GM18951 (cell line): ENCODE data around the gene NR3C2.
"Not testable (repeated sequence)": the region's sequence is repeated elsewhere in the genome, so short reads cannot be mapped to it uniquely, and the experiment has no call there.

Source experiments
- POLR2A ChIP-seq: IDR thresholded peaks from 4 replicates; pipeline ENCODE4 v1.6.1; 2011; ENCODE audit warnings: mild to moderate bottlenecking; ENCODE audit not compliant: insufficient read length, insufficient read depth; ENCODE audit errors: extremely low read depth
- in situ Hi-C: fragments of 300-500 bp; cut with MboI; formaldehyde crosslinking; loops from one replicate; pipeline ENCODE4 v1.12.0; 2022; ENCODE audit warnings: low sequenced_read_pairs, mixed read lengths, inconsistent platforms; ENCODE audit not compliant: unreplicated experiment

Gene NR3C2

DNA sequence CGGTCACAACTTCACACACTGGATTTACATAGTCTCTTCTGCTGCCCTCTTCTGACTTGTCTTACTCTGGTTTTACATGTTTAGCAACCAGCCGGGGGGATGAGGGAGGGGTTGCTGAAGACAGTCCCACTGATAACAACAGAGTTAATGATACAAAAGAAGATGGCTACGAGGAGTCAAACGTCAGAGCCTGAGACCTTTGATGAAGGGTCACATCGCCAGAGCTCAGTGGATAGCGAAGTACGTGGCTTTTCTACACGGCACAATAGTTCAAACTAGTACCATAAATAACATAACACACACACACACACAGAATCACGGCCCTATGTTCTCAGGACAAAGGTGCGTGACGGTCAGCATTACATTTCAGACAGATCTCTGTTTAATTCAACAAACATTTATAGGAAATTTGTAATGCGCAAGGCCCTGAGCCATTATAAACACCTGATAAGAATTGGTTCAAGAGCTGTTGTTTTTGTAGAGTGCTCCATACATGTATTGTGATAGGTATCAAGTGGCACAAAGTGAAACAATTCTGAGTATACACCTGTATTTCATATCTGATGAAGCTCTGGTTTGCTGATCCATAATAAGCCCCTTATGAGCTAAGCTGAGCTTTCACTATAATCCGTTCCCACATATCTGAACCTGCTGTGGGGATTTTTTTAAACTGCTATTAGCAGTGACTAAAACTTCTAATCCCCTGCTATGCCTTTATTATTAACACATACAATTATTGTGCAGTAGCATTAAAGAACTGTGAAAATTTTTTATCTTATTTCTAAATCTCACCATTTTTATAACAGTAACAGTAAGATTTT lies 100.0 kb downstream of the NR3C2 start:
- in situ Hi-C loops, result no loop called here

DNA sequence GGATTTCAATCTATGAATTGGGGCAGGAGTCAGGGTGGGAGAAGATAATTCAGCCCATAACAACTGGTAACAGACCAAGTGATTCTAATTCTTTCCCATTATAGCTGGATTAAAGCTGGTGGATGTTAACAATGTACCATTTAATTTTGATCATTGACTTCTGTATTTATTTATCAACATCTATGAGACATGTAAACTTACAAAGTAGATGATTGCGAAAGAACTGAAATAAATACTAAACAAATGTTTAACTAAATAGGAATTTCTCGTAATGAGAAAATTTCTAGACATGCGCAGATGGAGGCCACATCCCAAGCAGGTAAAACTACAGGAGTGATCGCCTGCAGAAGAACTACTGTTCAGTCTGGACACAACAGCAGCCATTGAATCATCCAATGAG lies 107.1 kb downstream of the NR3C2 start:
- in situ Hi-C loops, result no loop called here
- TF ChIP-seq POLR2A, result no peak

More for the DNA sequence above, 100.0 kb downstream of the NR3C2 start:
- TF ChIP-seq POLR2A, result no peak

DNA sequence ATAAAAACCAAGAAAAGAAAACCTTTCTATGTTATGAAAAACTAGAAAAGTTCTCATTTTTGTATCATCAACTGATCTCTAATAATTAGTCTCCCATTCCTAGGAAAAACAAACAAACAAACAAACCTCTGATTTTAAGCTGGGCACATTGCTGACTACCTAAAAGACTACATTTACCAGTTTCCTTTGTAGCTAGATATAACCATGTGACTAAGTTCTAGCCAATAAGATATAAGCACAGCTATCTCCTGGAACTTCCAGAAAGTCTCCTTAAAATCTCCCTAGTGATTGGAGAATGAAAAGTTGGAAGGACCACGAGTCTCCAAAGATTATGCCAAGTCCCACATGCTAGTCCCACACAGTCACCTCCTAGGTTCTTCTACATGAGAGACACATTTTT lies 108.9 kb downstream of the NR3C2 start:
- TF ChIP-seq POLR2A, result no peak
- in situ Hi-C loops, result no loop called here

DNA sequence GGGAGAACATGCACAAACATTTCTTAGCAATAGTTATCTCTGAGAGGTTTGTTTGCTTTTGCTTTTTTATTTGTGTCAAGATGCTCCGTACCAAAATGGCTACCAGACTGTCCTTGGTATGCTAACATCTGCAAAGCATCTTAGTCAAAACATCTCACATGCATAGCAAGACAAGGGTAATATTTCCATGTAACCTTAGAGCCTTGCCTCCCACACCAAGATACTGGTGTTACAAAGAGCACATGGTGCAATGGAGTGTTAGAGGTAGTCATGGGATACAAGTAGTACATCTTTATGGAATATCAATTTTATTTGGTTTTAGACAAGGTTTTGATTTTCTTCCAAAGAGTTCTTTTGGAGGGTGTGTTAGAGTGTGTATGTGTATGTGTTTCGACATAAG lies 109.7 kb downstream of the NR3C2 start:
- TF ChIP-seq POLR2A, result no peak
- in situ Hi-C loops, result no loop called here

DNA sequence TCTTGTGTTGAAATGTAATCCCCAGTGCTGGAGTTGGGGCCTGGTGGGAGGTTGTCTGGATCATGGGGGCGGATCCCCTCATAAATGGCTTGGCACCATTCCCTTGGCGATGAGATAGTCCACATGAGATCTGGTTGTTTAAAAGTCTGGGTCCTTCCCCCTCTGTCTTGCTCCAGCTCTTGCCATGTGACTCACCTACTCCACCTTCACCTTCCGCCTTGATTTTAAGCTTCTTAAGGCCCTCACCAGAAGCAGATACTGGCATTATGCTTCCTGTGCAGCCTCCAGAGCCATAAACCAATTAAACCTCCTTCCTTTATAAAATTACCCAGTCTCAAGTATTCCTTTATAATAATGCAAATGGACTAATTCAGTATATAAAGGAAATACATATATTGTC lies 111.5 kb downstream of the NR3C2 start:
- no peak for TF ChIP-seq POLR2A
- in situ Hi-C loops, result no loop called here

DNA sequence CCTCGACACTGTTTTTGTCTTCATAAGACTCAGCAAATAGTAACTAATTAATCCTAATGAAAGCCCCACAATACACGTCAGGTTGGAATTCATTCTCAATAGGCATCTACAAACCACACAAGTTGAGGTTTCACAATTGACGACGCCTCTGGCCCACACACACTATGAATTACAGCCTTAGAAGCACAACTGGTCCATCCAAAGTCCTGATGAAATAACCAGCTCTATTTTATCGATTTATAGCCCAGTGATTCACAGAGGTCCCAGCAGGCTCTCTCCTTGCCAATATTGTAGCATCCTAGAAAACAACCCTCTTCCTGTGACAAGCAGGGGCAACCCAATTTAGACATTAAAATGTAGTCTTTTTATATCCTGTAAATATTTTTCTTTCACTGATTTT lies 112.1 kb downstream of the NR3C2 start:
- no peak for TF ChIP-seq POLR2A
- in situ Hi-C loops, result no loop called here

DNA sequence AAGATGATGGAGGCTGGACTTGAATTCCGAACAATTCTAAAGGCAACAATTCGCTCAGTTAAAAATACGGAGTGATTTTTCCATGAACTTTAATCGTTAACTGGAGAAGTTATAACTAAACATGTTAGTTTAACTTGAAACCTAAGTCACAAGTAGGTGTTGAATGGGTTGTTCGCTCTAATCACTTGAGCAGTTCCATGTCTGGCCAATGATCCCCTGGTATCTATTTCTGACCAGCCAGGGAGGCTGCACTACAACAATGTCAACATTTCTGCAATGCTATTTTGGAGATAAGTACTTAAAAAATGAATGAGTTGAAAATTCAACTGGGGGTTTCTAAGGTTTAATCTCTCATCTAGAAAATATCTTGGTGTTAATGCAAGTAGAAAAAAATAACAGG lies 112.5 kb downstream of the NR3C2 start:
- in situ Hi-C loops, result no loop called here
- TF ChIP-seq POLR2A, result no peak

DNA sequence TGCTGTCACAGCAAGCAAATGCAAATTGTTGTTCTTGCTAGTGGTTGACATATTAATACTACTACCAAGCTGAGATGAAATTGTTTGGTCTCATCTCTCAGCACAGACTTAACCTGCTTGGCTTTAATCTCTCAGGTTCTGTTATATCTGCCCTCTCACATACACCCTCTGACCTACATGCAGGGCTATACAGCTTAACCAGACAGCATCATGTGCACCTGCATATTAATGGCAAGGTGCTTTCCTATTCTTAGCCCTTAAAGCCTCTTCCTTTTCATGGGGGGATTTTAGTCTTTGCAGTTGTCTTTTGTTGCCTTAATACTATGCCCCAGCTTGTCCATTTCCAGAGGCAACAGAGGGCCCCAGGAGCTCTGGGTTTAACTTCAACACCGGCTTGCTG lies 114.5 kb downstream of the NR3C2 start:
- in situ Hi-C loops, result no loop called here
- TF ChIP-seq POLR2A, result no peak

DNA sequence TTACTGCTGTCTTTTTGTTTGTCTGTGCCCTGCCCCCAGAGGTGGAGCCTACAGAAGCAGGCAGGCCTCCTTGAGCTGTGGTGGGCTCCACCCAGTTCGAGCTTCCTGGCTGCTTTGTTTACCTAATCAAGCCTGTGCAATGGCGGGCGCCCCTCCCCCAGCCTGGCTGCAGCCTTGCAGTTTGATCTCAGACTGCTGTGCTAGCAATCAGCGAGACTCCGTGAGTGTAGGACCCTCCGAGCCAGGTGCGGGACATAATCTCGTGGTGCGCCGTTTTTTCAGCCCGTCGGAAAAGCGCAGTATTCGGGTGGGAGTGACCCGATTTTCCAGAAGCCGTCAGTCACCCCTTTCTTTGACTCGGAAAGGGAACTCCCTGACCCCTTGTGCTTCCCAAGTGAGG lies 118.9 kb downstream of the NR3C2 start:
- in situ Hi-C loops, result not testable (repeated sequence)

DNA sequence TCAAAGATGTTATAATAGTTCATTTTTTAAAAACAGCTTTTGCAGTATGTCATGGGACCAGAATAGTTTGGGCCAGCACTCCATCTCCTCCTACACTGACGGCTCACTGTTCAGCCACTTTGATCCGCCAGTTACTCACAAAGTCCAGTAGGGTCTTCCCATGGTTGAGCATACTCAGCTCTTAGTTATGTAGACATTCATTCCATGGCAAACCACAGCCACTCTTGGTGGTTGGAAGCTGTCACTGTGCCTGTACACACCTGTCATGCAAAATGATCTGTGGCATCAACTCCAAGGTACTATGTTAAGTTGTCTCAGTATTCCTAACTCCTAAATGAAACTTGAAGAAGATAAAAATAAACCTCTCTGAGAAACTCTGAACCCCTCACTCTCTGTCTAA lies 127.2 kb downstream of the NR3C2 start:
- no peak for TF ChIP-seq POLR2A
- in situ Hi-C loops, result no loop called here

DNA sequence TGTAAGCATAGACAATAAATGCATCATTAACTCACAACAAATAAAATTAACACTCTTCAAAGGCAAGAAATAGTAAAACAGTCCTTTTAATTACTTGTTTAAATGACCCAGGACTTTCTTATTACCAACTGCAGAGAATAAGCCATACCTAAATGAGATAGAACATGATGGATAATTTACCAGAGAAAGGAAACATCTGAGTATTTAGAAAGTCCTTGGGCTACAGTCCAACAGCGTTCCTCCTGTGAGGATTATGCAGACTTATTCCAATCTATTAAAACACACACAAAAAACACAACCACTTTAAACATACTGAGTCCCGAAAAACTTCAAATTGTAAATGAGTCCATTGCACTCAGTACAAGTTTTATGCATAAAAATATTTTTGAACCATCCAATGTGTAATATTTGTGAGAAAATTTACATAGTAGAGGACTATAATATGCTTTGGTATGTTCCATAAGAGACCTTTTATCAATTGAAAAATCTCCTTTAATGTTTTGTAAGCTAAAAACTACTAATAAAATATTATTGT lies 129.2 kb downstream of the NR3C2 start:
- in situ Hi-C loops, result no loop called here
- TF ChIP-seq POLR2A, result no peak

DNA sequence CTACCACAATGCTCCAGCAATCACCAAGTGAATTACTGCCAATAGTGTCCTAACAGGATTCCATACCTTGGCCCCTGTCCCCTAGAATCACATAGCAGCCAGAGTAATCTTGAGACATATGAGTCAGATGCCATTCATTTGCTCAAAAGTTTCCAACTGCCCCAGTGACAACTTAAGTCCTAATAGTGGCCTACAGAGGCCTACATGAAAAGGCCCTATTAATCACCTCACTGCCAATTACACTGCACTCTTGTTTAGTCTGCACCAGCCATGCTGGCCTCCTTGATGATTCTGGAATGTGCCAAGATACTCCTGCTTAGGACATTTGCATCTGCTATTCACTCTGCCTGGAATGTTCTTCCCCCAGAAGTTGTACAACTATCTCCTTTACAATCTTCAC lies 130.7 kb downstream of the NR3C2 start:
- no peak for TF ChIP-seq POLR2A
- in situ Hi-C loops, result no loop called here

DNA sequence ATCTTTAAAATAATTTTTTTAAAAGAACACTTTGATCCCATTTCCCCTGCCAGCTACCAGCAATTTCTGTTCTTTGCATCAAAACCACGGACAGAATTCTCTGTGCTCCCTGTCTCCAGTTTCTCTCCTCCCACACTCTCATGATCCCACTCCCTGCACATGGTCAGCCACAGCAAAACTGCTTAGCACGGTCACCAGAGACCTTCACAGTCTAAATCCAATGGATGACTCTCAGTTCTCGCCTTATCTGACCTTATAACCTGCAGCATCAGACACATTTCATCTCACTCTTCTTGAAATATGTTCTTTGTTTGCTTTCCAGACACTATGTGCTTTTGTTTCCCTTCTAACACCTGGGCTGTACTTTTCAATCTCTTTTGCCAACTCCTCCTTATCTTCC lies 131.5 kb downstream of the NR3C2 start:
- no peak for TF ChIP-seq POLR2A
- in situ Hi-C loops, result no loop called here

DNA sequence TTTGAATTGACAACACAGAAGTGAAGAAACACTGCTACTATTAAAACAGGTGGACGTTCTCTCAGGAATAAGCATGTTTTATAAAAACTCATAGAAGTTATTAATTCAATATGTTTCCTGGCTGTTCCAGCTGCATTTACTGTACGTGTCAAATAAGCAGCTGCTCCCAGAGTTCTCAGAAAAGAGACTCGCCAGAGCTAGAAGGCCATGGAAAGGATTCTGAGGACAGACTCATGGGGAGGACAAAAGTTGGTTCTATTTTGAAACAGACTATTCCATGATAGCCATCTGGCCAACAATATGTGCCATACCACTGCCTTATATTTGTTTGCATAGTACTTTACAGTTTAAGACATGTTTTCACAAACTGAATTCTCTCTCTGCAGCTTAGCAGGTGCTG lies 136.5 kb downstream of the NR3C2 start:
- no peak for TF ChIP-seq POLR2A
- in situ Hi-C loops, result no loop called here

DNA sequence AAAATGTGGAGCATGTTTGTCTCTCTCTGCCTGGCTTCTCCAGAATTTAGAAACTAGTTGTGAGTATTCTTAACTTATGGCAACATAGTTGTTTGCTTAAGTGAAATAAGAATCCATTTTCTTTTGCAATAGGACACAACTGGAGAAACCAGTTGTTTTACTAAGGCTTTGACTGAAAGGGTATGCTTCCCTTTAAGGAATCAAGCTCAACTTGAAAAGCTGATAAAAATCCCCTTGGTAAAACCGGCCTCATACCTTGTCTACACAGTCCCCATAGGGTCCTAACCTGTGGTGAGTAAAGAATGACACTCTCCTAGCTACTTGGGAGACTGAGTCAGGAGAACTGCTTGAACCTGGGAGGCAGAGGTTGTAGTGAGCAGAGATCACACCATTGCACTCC lies 139.8 kb downstream of the NR3C2 start:
- in situ Hi-C loops, result no loop called here
- TF ChIP-seq POLR2A, result no peak

DNA sequence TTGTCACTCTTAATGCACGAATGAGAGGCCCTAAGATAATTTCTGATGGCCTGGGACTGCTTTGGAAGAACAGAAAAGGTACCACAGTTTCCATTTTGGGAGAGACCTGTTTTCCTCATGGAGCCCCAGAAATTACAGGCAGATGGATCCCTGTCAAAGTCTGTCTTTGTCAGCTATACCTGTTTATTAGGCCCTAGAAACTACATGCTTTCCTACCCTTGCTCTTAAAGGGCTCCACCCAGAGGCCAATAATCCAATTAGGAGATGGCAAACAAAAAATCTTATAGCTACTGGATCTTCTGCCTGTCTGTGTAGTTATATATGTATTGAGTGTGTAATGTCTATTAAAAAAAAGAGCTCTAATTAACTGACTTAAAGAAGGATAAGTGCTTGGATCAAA lies 141.3 kb downstream of the NR3C2 start:
- in situ Hi-C loops, result no loop called here

More for the DNA sequence above, 141.3 kb downstream of the NR3C2 start:
- no peak for TF ChIP-seq POLR2A
